ENCODE measurements around the gene FBXW7. TPM values are rescaled to one million over a fixed set of nuclear protein-coding genes. Genes with fewer than 3 reads are reported as not detected.

FBXW7 gene
- total and polyA plus RNA-seq, 7 donors: 3.7 to 122 (median 74.9) TPM

GRCh38 chr4:152579107-152579764 lies 43.3 kb upstream of the FBXW7 start:
- intact Hi-C loops (cut with DNase I): no loop called here
- DNase-seq: no peak
- 88 to 89% methylated on average over 11 of the region's 11 CpGs for WGBS, 2 donors
- Histone ChIP-seq H3K4me3 (no peak overlapping the region), H3K4me1 (no peaks in the 10 kb centered on the region), H3K36me3 (no peaks in the 10 kb centered on the region), H3K9me3 (no peaks in the 10 kb centered on the region), H3K27me3 (no peaks in the 10 kb centered on the region), H3K27ac (no peak overlapping the region)
- TF ChIP-seq EP300 (IDR thresholded peaks at IDR 0.05) (no peak), POLR2A (IDR thresholded peaks at IDR 0.05) (no peak), CTCF (IDR thresholded peaks at IDR 0.05) (no peak), POLR2AphosphoS5 (IDR thresholded peaks at IDR 0.05) (no peak)

DNA sequence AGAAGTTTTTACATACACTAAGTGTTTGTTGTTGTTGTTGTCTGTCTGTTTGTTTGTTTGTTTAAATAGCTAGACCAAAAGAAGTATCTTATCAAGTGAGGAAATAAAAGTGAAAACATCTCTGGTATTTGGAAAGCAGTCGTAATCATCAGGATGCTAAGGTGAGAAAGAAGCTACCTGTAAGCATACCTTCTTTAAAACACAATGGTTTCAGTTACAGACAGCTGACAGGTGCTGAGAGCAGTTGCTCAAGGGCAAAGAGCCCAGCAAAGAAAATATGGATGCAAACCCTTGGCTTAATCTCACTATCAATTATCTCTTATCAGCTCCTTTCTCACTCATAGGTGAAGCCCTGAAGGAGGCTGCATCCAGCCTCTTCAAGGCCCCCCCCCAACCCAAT lies 42.8 kb upstream of the FBXW7 start:
- Histone ChIP-seq H3K27ac (no peak overlapping the region), H3K27me3 (no peaks in the 10 kb centered on the region), H3K9me3 (no peaks in the 10 kb centered on the region), H3K4me3 (no peak overlapping the region), H3K4me1 (no peaks in the 10 kb centered on the region), H3K36me3 (no peaks in the 10 kb centered on the region)
- DNase-seq: no peak
- WGBS, 2 donors: 40 to 78% methylated on average over 1 of the region's 1 CpG
- intact Hi-C loops (cut with DNase I): no loop called here
- TF ChIP-seq EP300 (IDR thresholded peaks at IDR 0.05): no peak
- no peak for TF ChIP-seq POLR2A (IDR thresholded peaks at IDR 0.05)
- TF ChIP-seq CTCF (IDR thresholded peaks at IDR 0.05): no peak
- TF ChIP-seq POLR2AphosphoS5 (IDR thresholded peaks at IDR 0.05): no peak

- TF ChIP-seq EP300 (IDR thresholded peaks at IDR 0.05): no peak
- TF ChIP-seq CTCF (IDR thresholded peaks at IDR 0.05): no peak
- TF ChIP-seq POLR2A (IDR thresholded peaks at IDR 0.05): no peak
- TF ChIP-seq POLR2AphosphoS5 (IDR thresholded peaks at IDR 0.05): no peak
- H3K36me3 ChIP-seq: no peaks in the 10 kb centered on the region
- intact Hi-C loops (cut with DNase I): no loop called here
- H3K27ac ChIP-seq: no peak overlapping the region
- no peaks in the 10 kb centered on the region for H3K9me3 ChIP-seq
- no peaks in the 10 kb centered on the region for H3K4me1 ChIP-seq
- DNase-seq: no peak
- H3K27me3 ChIP-seq: no peaks in the 10 kb centered on the region
- no peak overlapping the region for H3K4me3 ChIP-seq
- 75 to 81% methylated on average over 6 of the region's 6 CpGs for WGBS, 2 donors
Measured at GRCh38 chr4:152577708-152578396, 42.0 kb upstream of the FBXW7 start.

- 86 to 92% methylated on average over 1 of the region's 1 CpG for whole genome bisulfite sequencing, 2 donors
- TF ChIP-seq EP300 (IDR thresholded peaks at IDR 0.05) (no peak), POLR2AphosphoS5 (IDR thresholded peaks at IDR 0.05) (no peak), CTCF (IDR thresholded peaks at IDR 0.05) (no peak), POLR2A (IDR thresholded peaks at IDR 0.05) (no peak)
- no peak for DNase-seq
- H3K36me3 ChIP-seq: no peaks in the 10 kb centered on the region
- intact Hi-C loops (cut with DNase I): no loop called here
- H3K27ac ChIP-seq: no peak overlapping the region
- H3K9me3 ChIP-seq: no peaks in the 10 kb centered on the region
- no peak overlapping the region for H3K4me3 ChIP-seq
- no peaks in the 10 kb centered on the region for H3K4me1 ChIP-seq
- no peaks in the 10 kb centered on the region for H3K27me3 ChIP-seq
Measured at GRCh38 chr4:152575533-152575932, 39.6 kb upstream of the FBXW7 start.

Measured in sigmoid colon (tissue), 7 donors.